HG03571 (cell line): Measurements from ENCODE around the gene ATP8A2.

Experiments used
- ATAC-seq: cut with Tn5 transposase; IDR thresholded peaks from one replicate; pipeline ENCODE4 v1.9.1; 2021; ENCODE audit not compliant: unreplicated experiment

Gene ATP8A2

GRCh38 chr13:25722893-25723292, 351.1 kb downstream of the ATP8A2 start:
- no peak for ATAC-seq

GRCh38 chr13:25725104-25725503, 353.3 kb downstream of the ATP8A2 start:
- ATAC-seq = no peak

GRCh38 chr13:25727250-25727649, 355.5 kb downstream of the ATP8A2 start:
- ATAC-seq = no peak

GRCh38 chr13:25727810-25728209, 356.0 kb downstream of the ATP8A2 start:
- ATAC-seq = no peak

- no peak for ATAC-seq
Measured at GRCh38 chr13:25729201-25729600, 357.4 kb downstream of the ATP8A2 start.

GRCh38 chr13:25731037-25731436, 359.3 kb downstream of the ATP8A2 start:
- ATAC-seq = no peak

- no peak for ATAC-seq
Measured at GRCh38 chr13:25731536-25731935, 359.8 kb downstream of the ATP8A2 start.

- no peak for ATAC-seq
Measured at GRCh38 chr13:25732111-25732865, 360.5 kb downstream of the ATP8A2 start.

- no peak for ATAC-seq
Measured at GRCh38 chr13:25733001-25733491, 361.3 kb downstream of the ATP8A2 start.

GRCh38 chr13:25733696-25734435, 362.1 kb downstream of the ATP8A2 start:
- ATAC-seq = no peak

- no peak for ATAC-seq
Measured at GRCh38 chr13:25738342-25739196, 366.8 kb downstream of the ATP8A2 start.

GRCh38 chr13:25739376-25739775, 367.6 kb downstream of the ATP8A2 start:
- no peak for ATAC-seq

GRCh38 chr13:25741796-25742195, 370.0 kb downstream of the ATP8A2 start:
- ATAC-seq = no peak

GRCh38 chr13:25742220-25742619, 370.4 kb downstream of the ATP8A2 start:
- no peak for ATAC-seq

- no peak for ATAC-seq
Measured at GRCh38 chr13:25743421-25743820, 371.6 kb downstream of the ATP8A2 start.

GRCh38 chr13:25744178-25744577, 372.4 kb downstream of the ATP8A2 start:
- ATAC-seq = no peak

GRCh38 chr13:25746131-25746530, 374.4 kb downstream of the ATP8A2 start:
- ATAC-seq = no peak

- no peak for ATAC-seq
Measured at GRCh38 chr13:25752957-25753551, 381.3 kb downstream of the ATP8A2 start.

GRCh38 chr13:25753976-25754375, 382.2 kb downstream of the ATP8A2 start:
- ATAC-seq = no peak

- no peak for ATAC-seq
Measured at GRCh38 chr13:25756251-25756650, 384.5 kb downstream of the ATP8A2 start.

- no peak for ATAC-seq
Measured at GRCh38 chr13:25756912-25757311, 385.1 kb downstream of the ATP8A2 start.
